Stimulated activated CD4-positive, alpha-beta T cell treated with anti-CD3 and anti-CD28 coated beads, TNF-alpha, amount 100 ng/mL, for 4 hours (primary cell): ENCODE measurements around the gene CELF4.

Experiments
- DNase-seq, 3 experiments: peaks; one replicate each; pipeline ENCODE4 v3.0.0-alpha.2; 2020; ENCODE audit warnings: low read depth in 3 of 3

The CELF4 gene

DNA sequence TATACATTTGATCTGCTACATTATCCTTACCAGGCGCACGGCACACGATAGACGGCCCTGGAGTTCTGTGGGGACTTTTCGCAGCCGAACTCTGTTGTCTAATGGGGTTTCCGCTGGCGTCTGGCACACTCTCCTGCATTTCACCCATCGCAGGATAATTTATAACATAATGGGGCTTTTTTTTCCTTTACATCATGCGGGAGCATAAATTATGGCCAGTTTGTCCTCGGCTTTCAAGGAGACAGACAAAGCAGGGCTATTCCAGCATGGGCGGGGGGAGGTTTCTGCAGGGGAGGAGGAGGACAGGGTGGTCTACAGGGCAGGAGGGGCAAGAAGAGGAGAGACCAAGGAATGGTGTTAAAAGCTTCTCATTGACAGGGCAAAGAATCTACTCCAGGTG is 279.8 kb downstream of the CELF4 start:
- DNase-seq = no peak

DNA sequence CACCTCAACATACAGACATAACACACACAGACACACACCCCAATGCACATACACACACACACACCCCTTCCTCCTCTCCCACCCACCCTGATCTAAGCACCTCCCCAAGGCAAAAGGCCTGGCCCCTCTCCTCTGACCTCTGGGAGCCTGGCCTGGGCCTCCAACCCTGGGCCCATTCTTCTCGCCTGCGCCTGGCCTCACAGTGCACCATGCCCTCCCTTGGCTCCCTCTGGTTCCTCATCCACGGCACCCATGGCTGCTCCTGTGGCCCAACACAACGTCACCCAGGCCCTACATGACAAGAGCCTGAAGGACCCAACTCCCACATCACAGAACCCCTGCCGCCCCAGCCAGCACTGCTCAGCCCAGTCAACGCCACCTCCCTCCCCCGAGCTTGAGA is 281.3 kb downstream of the CELF4 start:
- DNase-seq = no peak

DNA sequence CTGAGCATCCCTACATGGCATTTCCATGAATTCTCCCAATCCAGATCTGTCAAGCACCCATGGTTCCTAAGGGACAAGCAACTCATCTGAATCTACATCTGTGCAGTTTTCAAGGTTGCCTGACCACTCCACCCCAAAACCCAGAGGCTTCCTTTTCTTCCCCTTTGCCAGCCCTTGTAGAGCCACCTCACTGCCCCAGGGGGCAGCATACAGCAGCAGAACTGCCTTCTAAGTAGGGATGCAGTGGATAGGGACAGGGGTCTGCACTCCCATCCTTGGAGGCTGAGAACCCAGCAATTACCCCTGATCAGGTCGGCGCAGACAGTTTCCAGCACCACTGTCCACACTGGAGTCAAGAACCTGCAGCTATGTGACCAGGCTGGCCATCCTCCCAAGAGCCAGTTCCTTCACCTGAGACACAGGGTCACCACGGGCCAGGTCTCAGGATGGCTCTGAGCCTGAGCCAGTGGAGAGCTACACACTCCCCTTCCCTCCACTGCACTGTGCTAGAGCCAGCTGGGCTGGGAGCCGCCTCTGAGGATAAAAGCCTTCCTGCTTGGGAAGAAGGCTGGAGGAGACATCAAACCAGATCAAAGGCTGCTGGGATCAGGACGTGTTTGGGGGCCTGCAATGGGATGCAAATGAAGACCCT is 283.1 kb downstream of the CELF4 start:
- DNase-seq = no peak

DNA sequence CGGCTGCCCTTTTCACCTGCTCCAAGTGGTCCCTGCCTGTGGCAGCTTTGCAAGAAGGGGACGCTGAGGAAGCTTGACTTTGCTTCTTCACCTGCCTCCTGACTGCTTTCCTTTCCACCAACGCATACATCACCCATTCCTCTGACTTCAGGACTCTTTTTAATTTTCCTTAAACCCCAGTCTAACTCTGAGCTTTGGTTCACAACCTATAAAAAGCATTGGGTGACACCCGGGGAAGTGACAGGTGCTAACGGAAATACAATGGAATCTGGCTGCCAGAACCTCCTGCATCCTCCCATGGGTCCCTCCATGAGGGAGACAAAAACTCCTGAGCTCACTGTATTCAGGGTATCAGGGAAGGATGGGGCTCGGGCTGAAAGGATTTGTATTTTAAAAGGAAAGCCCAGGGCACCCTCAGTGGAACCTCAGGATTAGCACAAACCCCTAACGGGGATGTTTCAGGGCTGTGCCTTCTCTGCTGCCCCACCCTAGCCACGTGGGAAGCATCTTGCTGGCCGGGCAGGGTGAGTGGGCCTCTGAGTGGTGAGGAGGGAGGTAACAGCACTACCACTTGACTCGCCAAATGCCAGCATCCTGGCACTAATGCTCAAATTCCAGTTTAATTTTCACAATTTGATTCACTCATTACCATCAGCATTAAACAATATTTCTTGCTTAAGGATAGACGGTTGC is 284.8 kb downstream of the CELF4 start:
- no peak for DNase-seq

DNA sequence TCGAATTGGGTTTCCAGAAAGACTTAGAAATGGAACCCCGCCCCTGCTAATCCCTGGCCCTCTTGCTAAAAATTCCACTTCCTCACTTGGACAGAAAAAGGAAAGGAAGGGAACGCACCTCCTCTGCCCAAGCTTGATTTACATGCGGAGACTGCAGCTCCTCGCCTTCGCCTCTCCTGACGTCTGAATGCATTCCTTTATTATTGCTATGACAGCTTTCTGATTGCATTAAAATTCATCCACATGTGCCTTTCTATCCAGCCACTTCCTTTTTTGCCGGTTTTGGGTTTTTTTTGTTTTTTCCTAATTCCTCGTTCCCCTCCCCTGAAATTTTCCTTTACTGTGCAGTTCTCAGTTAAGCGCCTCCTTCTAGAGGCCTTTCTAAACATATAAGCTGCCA is 287.8 kb downstream of the CELF4 start:
- DNase-seq = no peak

DNA sequence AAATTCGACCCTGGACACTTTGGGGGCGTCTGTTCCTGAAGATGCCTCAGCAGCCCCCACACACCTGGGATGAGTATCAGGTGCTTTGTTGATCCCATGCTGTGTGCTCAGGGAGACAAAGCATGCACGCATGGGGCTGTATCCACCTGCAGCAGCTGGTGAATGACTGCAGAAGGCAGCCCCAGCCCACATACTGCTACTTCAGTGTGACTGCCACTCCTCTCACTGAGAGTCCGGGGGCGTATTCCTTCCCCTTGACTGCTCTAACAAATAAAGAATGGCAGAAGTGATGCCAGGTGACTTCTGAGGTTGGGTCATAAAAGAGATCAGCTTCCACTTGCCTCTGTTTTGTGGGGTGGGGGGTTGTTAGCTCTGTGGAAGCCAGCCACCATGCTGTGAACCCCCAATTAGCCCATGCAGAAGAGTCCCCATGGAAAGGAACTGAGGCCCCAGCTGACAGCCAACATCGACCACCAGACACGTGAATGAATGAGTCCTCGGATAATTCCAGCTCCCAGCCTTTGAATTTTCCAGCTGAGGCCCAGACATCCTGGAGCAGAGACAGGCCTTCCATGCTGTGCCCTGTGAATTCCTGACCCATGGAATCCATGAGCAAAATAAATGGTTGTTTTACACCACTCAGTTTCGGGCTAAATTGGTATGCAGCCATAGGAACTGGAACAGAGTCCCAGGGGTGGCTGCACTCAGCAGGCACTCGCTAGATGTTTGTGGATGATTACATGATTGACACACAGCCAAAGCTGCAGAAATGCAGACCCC is 289.3 kb downstream of the CELF4 start:
- DNase-seq = no peak

DNA sequence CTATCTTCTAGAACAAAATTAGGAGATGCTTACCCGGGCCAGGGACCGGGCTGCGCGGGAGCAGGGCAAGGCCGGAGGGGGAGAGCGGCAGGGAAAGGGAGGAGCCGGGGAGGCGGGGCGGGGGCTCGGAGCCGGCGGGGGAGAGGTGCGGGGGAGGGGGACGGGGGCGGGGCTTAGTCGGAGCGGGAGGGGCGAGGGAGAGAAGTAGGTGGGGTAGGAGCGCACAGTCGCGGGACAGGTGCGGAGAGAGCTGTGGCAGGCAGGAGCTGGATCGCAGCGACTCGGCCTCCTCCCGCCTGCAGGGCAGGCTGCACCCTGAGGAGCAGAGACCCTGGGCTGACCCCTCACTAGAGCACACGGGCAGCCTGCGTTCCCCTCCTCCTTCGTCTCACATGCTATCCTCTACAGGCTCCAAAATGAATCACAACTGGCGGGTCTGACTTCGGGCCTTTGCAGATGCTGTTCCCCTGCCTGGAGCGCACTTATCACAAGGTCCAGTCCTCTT is 290.3 kb downstream of the CELF4 start:
- DNase-seq = no peak

DNA sequence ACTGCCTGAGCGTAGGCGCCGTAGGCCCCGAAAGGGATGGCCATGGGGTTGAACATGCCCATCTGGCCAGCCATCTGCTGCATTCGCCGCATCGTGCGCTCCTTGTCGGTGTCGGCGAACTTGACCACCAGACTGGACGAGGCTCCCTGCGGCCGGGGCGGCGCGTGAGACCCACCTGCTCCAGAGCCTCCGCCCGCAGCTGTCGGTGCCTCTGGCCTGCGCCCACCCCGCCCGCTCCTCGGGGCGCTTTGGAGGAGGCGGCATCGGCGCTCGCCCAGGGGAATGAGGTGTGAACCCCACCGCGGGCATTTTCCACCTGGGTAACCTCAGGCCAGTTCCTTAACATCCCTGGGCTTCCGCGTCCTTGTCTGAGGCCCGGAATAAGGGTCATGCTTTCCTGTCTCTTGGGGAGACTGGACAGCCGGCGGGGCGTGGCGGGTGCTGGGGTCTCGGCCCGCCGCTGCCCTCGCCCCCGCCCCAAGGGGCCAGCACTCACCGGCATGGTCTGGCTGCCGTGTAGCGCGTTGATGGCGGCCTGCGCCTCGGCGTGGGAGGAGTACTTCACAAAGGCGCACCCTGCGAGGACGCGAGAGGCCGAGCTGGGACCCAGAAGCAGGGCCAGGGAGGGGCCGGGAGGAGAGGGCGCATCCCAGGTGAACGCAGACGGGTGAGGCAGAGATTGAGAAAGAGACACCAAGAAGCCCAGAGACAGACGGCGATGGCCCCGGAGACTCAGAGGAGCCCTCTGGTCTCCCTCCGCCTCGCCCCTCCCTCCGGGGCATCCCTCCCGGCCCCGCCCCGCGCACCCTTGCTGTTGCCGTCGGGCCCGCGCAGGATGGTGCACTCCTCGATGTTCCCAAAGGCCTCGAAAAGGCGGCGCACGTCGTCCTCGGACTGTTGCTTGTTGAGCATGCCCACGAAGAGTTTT is 291.0 kb downstream of the CELF4 start:
- no peak for DNase-seq

DNA sequence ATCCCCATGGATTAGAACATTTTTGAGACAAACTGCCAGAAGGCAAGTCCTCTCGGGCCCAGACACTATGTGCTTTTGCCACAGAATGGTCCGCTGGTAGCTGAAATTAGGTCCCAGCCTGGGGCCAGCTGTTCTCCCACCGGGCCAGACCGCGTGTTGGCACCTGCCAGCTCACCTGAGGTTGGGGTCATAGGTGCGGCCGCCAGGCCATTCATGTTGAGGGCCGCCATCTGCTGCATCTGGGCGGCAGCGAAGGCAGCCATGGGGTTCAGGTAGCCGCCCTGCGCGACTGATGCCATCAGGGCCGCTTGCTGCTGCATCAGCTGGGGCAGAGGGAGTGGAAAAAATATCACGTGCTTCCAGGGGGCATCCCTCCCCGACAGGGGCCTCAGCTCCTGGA is 292.8 kb downstream of the CELF4 start:
- no peak for DNase-seq

DNA sequence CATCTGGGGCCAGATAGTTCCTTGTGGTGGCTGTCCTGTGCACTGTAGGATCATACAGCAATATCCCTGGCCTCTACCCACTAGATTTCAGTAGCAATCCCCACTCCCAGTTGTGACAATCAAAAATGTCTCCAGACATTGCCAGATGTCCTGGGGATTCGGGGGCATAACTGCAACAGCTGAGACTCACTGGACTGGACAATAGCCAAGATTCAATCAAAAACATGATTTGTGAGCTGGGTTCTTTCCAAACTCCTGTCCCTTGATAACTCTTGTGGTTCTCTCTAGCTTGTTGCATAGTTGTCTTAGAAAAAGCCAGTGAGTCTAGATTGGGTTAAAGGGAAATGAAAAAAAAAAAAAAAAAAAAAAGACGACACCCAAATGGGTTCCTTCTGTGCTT is 293.4 kb downstream of the CELF4 start:
- no peak for DNase-seq

DNA sequence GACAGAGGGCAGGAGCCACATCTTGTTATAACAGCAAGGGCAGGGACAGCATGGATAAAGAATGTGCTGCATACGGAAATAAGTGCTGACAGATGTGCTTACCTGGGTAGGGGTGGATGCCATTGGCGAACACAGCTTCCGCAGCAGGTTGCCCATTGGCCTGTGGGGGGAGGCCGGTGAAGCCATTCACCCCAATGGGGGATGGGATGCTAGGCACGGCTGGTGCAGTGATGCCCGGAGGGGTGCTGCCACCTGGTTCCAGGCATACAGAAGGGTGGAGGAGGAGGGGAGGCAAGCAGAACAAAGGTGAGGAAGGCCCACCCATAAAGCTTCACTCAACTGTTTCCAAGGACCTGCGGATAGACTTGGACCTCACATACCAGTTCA is 294.9 kb downstream of the CELF4 start:
- no peak for DNase-seq

DNA sequence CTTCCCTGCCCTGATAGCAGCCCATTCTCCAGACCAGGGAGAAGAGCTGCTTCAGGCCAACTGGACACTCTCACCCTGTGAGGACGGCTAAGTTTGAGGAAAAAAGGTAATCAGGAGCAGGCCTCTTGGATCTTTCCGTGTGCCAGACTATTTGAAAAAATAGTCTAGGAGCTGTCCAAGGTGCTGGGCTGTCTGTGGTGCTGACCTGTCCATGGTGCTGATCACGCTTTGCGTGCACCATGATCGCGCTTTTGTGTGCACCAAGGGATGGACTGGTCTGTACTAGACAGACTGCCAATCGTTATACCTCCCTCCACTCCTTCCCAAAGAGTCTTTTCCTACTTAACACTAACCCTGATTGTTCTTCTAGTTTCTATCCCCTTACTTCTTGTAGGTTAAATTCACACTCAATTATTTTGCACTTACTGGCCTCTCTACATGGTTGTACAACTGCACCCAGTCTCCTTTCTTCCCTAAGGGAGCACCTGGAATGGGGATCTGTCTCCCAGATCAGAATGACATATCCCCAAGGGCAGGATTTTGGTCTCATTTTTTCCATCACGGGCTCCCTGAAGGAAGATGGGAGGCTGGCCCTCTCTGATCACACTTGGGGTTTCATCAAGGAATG is 295.4 kb downstream of the CELF4 start:
- no peak for DNase-seq

DNA sequence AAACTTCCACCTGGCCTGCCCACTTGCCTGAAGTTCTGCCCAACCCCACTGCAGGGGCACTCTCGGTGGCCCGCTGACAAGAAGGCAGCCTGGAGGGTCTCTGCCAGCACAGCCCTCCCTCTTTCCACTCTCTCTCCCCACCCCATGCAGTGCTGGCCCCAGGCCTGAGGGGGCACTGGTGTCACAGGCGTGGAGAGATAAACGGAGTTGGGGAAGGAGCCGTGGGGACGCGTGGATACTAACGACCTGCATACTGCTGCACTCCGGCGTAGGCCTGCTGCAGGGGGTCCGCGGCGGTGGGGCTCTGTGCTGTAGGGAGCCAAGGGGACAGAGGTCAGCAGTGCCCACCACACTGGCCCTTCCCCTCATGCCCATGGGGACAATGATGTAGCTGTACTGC is 299.3 kb downstream of the CELF4 start:
- no peak for DNase-seq

DNA sequence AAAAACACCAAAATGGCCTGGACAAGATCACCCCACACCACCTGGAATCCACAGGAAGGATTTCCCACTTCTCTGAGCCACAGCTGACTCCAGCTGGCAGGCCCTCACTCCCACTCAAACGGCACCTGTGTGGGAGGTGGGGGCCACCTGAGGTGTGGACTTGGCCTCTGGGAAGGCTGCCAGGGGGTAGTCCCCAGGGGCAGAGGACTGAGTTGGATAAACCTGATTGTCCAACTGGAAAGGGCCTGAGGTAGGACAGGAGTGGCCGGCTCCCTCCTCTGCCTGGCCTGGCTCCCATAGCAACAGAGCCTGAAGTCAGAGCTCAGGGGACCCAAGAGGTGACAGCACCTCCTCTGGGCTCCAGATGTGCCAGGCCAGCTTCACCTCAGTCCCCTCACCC is 300.2 kb downstream of the CELF4 start:
- DNase-seq = no peak

DNA sequence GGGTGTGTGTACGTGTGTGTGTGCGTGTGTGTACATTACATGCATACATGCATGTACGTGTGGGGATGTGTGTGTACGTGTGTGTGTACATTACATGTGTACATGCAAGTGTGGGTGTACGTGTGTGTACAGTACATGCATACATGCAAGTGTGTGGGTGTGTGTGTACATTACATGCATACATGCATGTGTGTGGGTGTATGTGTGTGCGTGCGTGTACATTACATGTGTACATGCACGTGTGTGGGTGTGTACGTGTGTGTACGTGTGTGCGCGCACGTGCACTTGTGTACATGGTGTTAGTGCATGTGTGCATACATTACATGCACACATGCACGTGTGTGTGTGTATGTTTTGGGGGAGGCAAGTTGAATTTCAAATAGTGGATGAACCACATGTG is 300.6 kb downstream of the CELF4 start:
- no peak for DNase-seq

DNA sequence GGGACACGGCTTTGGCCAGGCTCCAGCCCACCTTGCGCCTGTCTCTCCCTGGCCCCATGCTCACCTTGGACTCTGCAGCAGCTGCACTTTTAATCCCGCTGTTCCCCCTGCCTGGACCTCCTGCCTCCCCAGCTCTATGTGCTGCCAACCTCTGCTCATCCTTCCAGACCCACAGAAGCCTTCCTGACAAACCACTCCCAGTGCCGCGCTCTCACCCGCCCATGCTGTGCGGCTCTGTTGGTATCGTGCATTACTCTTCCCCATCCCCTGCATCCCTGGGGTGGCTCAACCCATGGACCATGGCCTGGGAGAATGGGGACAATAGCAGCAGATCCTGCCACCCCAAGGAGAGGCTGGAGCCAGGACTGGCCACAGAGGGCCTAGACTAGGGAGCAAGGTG is 303.6 kb downstream of the CELF4 start:
- no peak for DNase-seq

DNA sequence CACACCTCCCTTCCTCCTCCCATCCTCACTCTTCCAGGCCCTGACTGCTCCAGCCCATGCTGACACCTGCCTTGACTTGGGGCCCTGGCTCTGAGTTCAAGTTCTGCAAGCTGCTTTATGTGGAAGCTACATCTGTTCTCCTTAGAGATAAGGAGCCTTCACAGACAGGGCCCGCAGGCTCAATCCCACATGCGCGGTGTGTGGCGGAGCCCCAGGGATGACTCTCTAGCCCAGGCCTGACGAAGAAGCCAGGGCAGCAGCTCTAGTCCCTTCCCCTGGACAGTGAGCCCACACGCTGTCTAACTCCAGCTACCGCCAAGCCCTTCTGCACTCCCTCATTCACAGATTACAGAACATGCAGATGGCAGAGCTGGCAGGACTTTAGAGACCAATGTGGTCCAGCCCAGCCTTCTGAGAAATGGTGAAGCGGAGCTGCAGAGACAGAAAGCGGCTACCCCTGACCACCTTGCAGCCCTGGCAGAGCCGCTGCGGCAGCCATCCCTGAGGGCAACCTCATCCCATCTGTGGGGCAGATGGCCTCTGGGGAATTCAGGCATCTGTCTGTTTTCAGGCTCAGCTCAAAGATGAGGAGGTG is 304.3 kb downstream of the CELF4 start:
- no peak for DNase-seq

DNA sequence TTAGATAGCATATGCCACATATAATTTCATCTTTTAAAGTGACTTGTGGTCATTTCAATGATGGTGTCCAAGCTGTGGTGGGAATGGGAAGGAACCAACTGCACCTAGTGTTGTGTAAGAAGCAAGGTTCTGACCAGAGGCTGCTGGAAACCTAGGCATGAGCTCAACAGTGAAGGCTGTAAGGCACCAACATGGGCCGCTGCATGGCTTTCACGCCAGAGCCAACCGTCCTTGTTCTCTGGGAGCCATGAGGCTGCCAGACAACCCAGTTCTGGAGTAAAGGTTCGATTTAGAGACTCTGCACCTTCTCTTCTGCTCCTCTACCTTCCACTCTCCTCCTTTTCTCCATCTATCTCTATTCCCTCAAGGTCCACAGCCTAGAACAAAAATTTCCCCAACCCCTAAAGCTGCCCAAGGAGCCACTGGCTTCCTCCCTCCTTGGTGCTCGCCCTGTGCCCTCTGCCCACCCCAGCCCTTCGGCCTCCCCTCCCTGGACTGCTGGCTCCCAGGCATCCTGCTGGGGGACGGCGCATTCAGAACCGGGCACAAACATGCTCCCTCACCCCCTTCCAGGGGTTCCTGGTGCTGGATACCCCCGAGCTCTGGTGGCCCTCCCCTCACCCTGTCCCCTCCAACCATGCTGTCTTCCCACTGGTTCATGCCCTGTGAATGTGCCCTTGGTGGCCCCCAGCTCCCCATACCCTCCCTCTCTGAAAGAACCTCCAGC is 305.1 kb downstream of the CELF4 start:
- DNase-seq = no peak

DNA sequence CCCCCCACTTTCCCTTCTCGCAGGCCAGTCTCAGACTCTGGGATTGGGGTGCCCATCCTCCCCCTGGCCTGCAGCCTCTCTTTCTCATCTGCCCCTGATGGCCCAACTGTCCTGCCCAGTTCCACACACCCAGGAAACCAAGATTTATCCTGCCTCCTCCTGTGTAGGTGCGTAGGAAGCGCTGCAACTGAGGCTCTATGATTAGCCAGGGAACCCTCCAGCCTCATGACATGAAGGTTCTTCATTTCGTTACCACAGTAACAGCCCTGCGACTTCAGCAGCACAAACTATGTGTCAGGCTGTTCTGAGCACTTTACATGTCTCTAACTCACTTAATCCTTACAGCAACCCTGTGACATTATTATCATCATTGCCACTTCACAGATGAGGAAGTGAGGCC is 305.9 kb downstream of the CELF4 start:
- DNase-seq = no peak

DNA sequence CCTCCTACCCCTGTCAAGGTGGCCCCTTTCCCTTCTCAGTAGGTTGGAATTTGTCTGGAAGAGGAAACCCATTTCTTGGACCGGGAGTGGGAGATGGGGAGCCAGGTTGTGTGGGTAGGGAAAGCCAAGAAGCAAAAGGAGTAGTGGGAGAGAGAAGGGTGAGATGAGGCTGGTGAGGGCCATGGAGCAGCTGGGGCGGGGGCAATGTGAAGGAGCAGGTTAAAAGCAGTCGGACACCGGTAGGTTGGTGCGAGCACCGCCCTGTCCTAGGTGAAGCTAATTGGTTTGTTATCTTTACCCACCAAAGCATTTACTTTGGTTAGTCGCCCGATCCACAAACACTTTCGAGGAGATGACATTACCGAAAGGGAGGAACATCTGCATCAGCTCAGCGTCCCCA is 306.8 kb downstream of the CELF4 start:
- DNase-seq = no peak
